ENCODE results near the gene RAB40B.

- TF ChIP-seq CTCF (IDR thresholded peaks at IDR 0.05; ENCODE audit: low read length) (no peak), EZH2 (optimal IDR thresholded peaks at IDR 0.05; ENCODE audit: low read depth, low read length) (no peak), EZH2phosphoT487 (IDR thresholded peaks at IDR 0.05; ENCODE audit: low read length) (no peak)
Observed at GRCh38 chr17:82649501-82650261, 48.8 kb downstream of the RAB40B start.
